Transverse colon (tissue), 4 donors: Measurements from ENCODE around the gene S100A5. TPM values are rescaled to one million over a fixed set of nuclear protein-coding genes. Genes with fewer than 3 reads are reported as not detected.

Experiments used
- DNase-seq: peaks from one replicate; pipeline ENCODE4 v3.0.0-alpha.2; 2019
- H3K27ac ChIP-seq, 4 donors: fragments of 200-600 bp; sonication (generic); 2 replicates each; pipeline ENCODE4 v1.5.1; 2016 to 2018; ENCODE audit warnings: inconsistent platforms in 4 of 4
- H3K27me3 ChIP-seq: fragments of 200-600 bp; sonication (generic); 2 replicates; pipeline ENCODE4 v1.5.1; 2017; ENCODE audit warnings: inconsistent platforms
- H3K36me3 ChIP-seq, 4 donors: fragments of 200-600 bp; sonication (generic); 2 replicates each; pipeline ENCODE4 v1.5.1; 2017 to 2019; ENCODE audit warnings: inconsistent platforms in 4 of 4
- H3K4me1 ChIP-seq, 4 donors: fragments of 200-600 bp; sonication (generic); 2 replicates each; pipeline ENCODE4 v1.5.1; 2017 to 2020; ENCODE audit warnings: inconsistent platforms in 4 of 4
- H3K4me3 ChIP-seq, 4 donors: fragments of 200-600 bp; sonication (generic); 1 replicate in 1 of 4; 2 replicates in 3 of 4; pipeline versions ENCODE4 v1.5.1 to v1.6.1; 2017 to 2019; ENCODE audit warnings: inconsistent platforms in 4 of 4
- H3K9me3 ChIP-seq, 2 donors: fragments of 200-600 bp; sonication (generic); 2 replicates each; pipeline ENCODE4 v1.5.1; 2017 to 2019; ENCODE audit warnings: inconsistent platforms in 2 of 2
- EP300 ChIP-seq: sonication (generic); formaldehyde crosslinking; IDR thresholded peaks from one replicate; pipeline ENCODE4 v1.6.1; 2017; ENCODE audit warnings: antibody characterized with exemption, low read depth
- POLR2A ChIP-seq: fragments of 450-650 bp; IDR thresholded peaks from one replicate; pipeline ENCODE4 v1.6.1; 2016; ENCODE audit warnings: antibody characterized with exemption, mild to moderate bottlenecking, moderate library complexity
- POLR2AphosphoS5 ChIP-seq, 3 donors: sonication (generic); formaldehyde crosslinking; IDR thresholded peaks; one replicate each; pipeline ENCODE4 v1.6.1; 2016; ENCODE audit warnings: antibody characterized with exemption in 3 of 3
- WGBS, 2 donors: methylation state at CpG; one replicate each; pipeline ENCODE4 v1.1.5; 2018; ENCODE audit warnings: low coverage in 1 of 2; 5-methylcytosine and 5-hydroxymethylcytosine counted together
- in situ Hi-C, 4 donors: fragments of 200-750 bp; cut with MboI; loops; one replicate each; pipeline versions ENCODE4 v1.15.0 to v1.15.1; 2017; ENCODE audit warnings: low sequenced_read_pairs in 3 of 4, low pct_ligation_motif_present in 1 of 4, low pct_unique_long_range_greater_than_20kb in 1 of 4
- intact Hi-C: fragments of 100-400 bp; cut with DNase I; formaldehyde crosslinking; loops from one replicate; pipeline ENCODE4 v1.15.1; 2023; ENCODE audit warnings: low total_unique reads
- total RNA-seq, 4 donors: library from RNA; depleted of rRNA; stranded (reverse); fragments of >200 nt; gene quantifications; one replicate each; pipeline ENCODE4 v1.1.0, GENCODE V29; 2016
- TF ChIP-seq, protein P1 (sequence below), 5 experiments: fragments of 200-600 bp in 3 of 5; fragments of 450-650 bp in 2 of 5; sonication (generic) in 3 of 5; IDR thresholded peaks; 1 replicate in 2 of 5; 2 replicates in 3 of 5; pipeline ENCODE4 v1.5.1; 2016 to 2017; ENCODE audit warnings: antibody characterized with exemption in 5 of 5, inconsistent platforms in 3 of 5, mild to moderate bottlenecking in 2 of 5, moderate library complexity in 1 of 5

S100A5 gene
- total RNA-seq, 4 donors from 2014 or later, result not detected

DNA sequence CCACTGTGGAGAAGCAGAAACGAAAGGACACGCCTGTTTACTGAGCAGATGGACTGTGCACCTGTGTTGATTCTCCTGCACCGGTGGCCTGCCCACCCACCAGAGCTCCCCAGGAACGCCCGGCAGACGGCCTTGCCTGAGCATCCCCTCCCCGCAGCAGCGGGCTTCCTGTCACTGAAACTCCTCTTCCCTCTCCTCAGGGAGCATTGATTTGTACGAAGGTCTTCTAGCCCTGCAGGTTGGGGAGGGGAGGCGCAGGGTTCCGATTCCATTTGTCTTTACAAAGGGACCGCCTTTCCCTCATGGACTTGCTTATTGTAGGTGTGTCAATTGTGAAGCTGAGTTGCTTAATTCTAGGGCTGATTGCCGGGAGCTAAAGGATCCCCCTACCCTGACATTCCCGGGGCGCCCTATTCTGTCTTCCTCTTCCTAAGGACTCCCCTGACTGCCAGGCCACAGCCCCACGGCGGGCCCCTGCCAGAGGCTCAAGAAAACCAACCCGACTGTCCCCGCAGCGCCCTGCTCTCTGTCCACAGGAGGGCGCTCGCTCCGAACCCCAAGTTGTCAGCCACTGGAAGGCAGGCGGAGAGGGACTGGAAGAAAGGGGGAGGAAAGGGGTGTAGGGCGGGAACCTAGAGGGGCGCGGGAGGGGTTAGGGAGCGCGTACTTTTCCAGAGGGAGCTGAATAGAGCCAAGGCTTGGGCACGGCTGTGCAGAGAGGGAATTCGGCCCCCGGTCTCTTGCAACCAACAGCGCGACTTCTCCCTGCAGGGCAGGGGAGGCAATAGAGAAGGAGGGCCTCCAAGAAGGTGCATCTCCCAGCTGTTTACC, 7.8 kb downstream of the S100A5 start:
- peak; percentile 80 for TF ChIP-seq POLR2A
- TF ChIP-seq, protein P1, sequence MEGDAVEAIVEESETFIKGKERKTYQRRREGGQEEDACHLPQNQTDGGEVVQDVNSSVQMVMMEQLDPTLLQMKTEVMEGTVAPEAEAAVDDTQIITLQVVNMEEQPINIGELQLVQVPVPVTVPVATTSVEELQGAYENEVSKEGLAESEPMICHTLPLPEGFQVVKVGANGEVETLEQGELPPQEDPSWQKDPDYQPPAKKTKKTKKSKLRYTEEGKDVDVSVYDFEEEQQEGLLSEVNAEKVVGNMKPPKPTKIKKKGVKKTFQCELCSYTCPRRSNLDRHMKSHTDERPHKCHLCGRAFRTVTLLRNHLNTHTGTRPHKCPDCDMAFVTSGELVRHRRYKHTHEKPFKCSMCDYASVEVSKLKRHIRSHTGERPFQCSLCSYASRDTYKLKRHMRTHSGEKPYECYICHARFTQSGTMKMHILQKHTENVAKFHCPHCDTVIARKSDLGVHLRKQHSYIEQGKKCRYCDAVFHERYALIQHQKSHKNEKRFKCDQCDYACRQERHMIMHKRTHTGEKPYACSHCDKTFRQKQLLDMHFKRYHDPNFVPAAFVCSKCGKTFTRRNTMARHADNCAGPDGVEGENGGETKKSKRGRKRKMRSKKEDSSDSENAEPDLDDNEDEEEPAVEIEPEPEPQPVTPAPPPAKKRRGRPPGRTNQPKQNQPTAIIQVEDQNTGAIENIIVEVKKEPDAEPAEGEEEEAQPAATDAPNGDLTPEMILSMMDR (IDR thresholded peaks at IDR 0.05), result peak; percentile 86 to 97 (median 92)
- no peak for TF ChIP-seq EP300
- peak; percentile 38 to 83 (median 79) for TF ChIP-seq POLR2AphosphoS5 (IDR thresholded peaks at IDR 0.05)
- H3K27me3 ChIP-seq, result no peaks in the 10 kb centered on the region
- intact Hi-C loops, result loop anchor here (1.0 kb wide), 1 partner anchor 35 kb away; no protein-coding TSS in a partner anchor
- in situ Hi-C loops, result loop anchor here in 1 of 4 donors (25.0 kb wide), 1 partner anchor 454 kb away; the partner anchor contains the start of genes JTB, RAB13 and RPS27
- peak; percentile 92 for DNase-seq
- peak overlapping the region; percentile 1 to 81 (median 74) for H3K4me3 ChIP-seq
- peak overlapping the region; percentile 95 to 100 (median 99) for H3K27ac ChIP-seq
- no peaks in the 10 kb centered on the region for H3K9me3 ChIP-seq
- WGBS, 2 donors, result 0 to 18% methylated on average over 2 to 33 of the region's 34 CpGs
- H3K4me1 ChIP-seq, result peaks cover 17 to 58% (median 52%) of the 10 kb centered on the region in 4 donors
- H3K36me3 ChIP-seq, result no peaks in the 10 kb centered on the region

DNA sequence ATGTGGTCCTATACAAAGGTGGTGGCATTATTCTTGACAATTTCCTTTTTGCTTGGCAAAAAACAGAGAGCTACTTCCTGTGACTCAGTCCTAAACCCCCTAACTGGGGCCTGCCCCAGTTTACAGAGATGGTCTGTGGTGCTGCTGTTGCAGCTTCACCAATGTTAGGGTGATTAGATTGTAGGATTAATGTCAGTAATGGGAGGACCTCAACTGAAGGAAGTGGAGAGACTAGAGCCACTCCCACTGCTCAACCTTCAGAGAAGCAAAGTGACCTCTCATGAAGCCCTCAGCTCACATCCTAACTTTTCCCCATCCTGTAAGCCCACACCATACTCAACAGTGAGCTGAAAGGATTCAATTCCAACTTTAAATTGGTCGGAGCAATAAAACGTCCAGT, 8.6 kb downstream of the S100A5 start:
- Histone ChIP-seq H3K4me3 (peak overlapping the region in 1 of 4 donors; percentile 70), H3K9me3 (no peaks in the 10 kb centered on the region), H3K36me3 (no peaks in the 10 kb centered on the region), H3K27ac (peak overlapping the region; percentile 95 to 100 (median 99)), H3K27me3 (no peaks in the 10 kb centered on the region), H3K4me1 (peaks cover 17 to 50% (median 46%) of the 10 kb centered on the region in 4 donors)
- no peak for DNase-seq
- TF ChIP-seq POLR2AphosphoS5 (IDR thresholded peaks at IDR 0.05), result no peak
- TF ChIP-seq POLR2A, result no peak
- TF ChIP-seq EP300, result no peak
- TF ChIP-seq, protein P1 (IDR thresholded peaks at IDR 0.05), result no peak
- in situ Hi-C loops (loop anchor here in 1 of 4 donors (25.0 kb wide), 1 partner anchor 455 kb away; the partner anchor contains the start of genes JTB, RAB13 and RPS27), intact Hi-C loops (no loop called here)
- 44 to 46% methylated on average over 2 of the region's 2 CpGs for WGBS, 2 donors

DNA sequence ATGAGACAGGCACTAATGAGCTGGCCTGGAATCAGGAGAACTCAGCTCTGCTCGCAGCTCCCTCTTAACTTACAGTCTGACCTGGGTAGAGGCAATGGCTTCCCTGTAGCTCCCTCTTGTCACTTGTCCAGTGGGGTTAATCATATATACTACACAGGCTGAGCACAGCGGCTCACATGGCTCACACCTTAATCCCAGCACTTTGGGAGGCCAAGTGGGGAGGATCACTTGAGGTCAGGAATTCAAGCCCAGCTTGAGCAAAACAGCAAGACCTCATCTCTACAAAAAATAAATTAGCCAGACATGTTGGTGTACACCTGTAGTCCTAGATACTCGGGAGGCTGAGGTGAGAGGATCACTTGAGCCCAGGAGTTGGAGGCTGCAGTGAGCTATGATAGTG, 9.1 kb downstream of the S100A5 start:
- Histone ChIP-seq H3K27ac (peak overlapping the region; percentile 95 to 100 (median 99)), H3K36me3 (no peaks in the 10 kb centered on the region), H3K9me3 (no peaks in the 10 kb centered on the region), H3K27me3 (no peaks in the 10 kb centered on the region), H3K4me3 (no peak overlapping the region), H3K4me1 (peaks cover 14 to 44% (median 41%) of the 10 kb centered on the region in 4 donors)
- TF ChIP-seq POLR2AphosphoS5 (IDR thresholded peaks at IDR 0.05) (no peak), POLR2A (no peak)
- TF ChIP-seq, protein P1 (IDR thresholded peaks at IDR 0.05), result no peak
- intact Hi-C loops, result no loop called here
- no peak for DNase-seq
- 78 to 82% methylated on average over 1 to 3 of the region's 3 CpGs for WGBS, 2 donors
- in situ Hi-C loops, result loop anchor here in 1 of 4 donors (25.0 kb wide), 1 partner anchor 456 kb away; the partner anchor contains the start of genes JTB, RAB13 and RPS27

DNA sequence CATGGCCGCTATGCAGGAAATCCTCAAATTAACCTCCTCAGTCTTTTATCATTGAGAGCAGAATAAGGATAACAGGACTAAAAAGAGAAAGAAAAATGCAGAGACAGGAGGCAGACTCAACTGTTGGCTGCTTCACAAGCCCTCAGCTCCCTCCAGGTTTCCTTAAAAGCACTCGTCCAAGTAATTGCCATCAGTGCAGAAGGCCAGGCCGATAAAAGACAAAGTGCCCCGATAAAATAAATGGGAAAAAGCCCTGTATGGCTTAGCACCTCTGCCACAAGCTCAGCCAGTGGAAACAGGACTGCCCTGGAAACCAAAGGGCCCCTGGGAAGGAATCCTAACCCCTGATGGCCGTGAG, 13.1 kb downstream of the S100A5 start:
- H3K27ac ChIP-seq, result no peak overlapping the region
- no peak overlapping the region for H3K4me3 ChIP-seq
- in situ Hi-C loops (loop anchor here in 1 of 4 donors (25.0 kb wide), 1 partner anchor 460 kb away; the partner anchor contains the start of genes JTB, RAB13 and RPS27), intact Hi-C loops (no loop called here)
- TF ChIP-seq EP300 (no peak), POLR2A (no peak), POLR2AphosphoS5 (IDR thresholded peaks at IDR 0.05) (no peak)
- TF ChIP-seq, protein P1 (IDR thresholded peaks at IDR 0.05), result no peak
- peaks cover 9 to 22% (median 10%) of the 10 kb centered on the region in 4 donors for H3K4me1 ChIP-seq
- WGBS, 2 donors, result 78 to 92% methylated on average over 4 to 5 of the region's 5 CpGs
- no peaks in the 10 kb centered on the region for H3K9me3 ChIP-seq
- no peaks in the 10 kb centered on the region for H3K27me3 ChIP-seq
- no peaks in the 10 kb centered on the region for H3K36me3 ChIP-seq
- DNase-seq, result no peak
